ENCODE data around the gene KCNK13.
"Not testable (repeated sequence)": the region's sequence is repeated elsewhere in the genome, so short reads cannot be mapped to it uniquely, and the experiment has no call there.

KCNK13 gene

DNA sequence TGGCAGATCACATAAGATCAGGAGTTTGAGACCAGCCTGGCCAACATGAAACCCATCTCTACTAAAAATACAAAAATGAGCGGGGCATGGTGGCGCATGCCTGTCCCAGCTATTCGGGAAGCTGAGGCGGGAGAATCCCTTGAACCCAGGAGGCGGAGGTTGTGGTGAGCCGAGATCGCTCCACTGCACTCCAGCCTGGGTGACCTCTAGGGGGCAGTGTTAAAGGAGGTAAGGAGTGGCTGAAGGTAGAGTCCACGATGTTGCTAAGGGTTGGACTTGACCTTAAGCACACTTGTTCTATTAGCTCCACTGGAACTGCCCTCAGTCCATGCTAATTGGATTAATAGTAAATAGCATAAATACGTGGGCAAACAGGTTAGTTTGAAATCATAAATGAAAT is 132.1 kb downstream of the KCNK13 start:
- DNase-seq (ENCODE audit: low read depth): no peak

GRCh38 chr14:90194706-90195105 is 132.9 kb downstream of the KCNK13 start:
- DNase-seq (ENCODE audit: low read depth): no peak

GRCh38 chr14:90198541-90199060 is 136.8 kb downstream of the KCNK13 start:
- no peak for DNase-seq (ENCODE audit: low read depth)

DNA sequence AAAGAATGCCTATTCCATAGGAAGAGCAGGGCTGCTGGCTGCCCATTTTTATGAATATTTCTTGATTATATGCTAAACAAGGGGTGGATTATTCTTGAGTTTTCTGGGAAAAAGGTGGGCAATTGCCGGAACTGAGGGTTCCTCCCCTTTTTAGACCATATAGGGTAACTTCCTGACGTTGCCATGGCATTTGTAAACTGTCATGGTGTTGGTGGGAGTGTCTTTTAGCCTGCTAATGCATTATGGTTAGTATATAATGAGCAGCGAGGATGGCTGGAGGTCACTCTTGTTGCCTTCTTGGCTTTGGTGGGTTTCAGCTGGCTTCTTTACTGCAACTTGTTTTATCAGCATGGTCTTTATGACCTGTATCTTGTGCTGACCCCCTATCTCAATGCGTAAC is 138.8 kb downstream of the KCNK13 start:
- DNase-seq (ENCODE audit: low read depth): not testable (repeated sequence)

GRCh38 chr14:90201344-90201743 is 139.6 kb downstream of the KCNK13 start:
- no peak for DNase-seq (ENCODE audit: low read depth)

DNA sequence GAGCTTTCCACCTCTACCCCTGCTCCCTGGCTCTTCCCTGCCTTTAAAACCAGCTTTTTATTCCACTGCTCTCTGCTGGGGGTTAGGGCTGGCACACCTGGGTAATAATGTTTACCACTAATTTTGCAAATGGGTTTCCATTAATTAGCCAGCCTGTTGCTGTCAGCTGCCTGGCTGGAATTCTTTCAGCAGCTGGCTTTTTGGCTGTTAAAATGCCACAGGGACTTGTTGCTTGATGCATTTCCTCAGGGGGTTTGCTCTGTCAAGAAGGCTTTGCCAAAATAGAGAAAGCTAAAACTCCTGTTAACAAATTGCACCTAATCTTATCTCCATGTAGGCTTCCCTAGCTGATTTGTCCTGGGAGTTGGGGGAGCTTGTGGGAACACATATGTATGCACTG is 142.7 kb downstream of the KCNK13 start:
- DNase-seq (ENCODE audit: low read depth): no peak

DNA sequence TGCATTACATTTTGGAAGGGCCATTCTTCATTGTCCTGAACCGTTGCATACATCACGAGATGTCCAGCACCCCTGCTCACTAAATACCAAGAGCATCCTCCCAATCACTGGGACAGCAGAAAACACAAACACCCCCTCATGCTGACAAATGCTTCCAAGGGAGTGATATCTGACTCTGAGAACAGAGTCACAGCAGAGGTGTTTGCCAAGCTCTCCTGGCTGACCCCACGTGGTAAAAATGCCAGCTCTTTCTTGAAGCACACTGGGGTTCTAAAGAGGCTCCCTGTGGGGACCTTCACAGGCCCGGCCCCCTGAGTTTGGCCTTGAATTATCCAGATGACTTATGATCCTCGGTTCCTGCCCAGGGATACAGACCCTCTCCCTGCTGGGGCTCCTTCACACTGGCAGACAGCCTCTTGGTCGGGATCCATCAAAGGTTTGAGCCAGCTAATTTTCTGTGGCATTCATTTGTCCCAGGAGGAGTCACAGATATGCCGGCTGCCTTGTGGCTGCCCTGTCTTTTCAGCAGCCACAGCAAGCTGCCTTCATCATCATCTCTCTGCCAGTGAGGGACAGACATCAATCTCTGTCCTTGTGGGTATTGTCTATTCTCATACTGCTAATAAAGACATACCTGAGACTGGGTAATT is 151.4 kb downstream of the KCNK13 start:
- no peak for DNase-seq (ENCODE audit: low read depth)

- no peak for DNase-seq (ENCODE audit: low read depth)
Observed at GRCh38 chr14:90228478-90228877, 166.7 kb downstream of the KCNK13 start.

DNA sequence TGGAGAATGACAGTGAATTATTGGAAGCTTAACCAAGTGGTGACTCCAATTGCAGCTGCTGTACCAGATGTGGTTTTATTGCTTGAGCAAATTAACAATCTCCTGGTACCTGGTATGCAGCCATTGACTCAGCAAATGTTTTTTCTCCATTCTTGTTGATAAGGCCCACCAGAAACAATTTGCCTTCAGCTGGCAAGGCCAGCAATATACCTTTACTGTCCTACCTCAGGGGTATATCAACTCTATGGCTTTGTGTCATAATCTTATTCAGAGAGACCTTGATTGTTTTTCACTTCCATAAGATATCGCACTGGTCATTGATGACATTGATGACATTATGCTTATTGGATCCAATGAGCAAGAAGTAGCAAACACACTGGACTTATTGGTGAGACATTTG is 168.1 kb downstream of the KCNK13 start:
- not testable (repeated sequence) for DNase-seq (ENCODE audit: low read depth)

All from non-pigmented ciliary epithelial cell (primary cell).